Common myeloid progenitor, CD34-positive (primary cell): ENCODE results near the gene RPS29.

Source experiments
- CTCF ChIA-PET: fragments of 350-600 bp; sonication (Branson Sonifier 250); formaldehyde crosslinking; loops from one replicate; lab custom pipeline; 2021; ENCODE audit warnings: antibody characterized with exemption; lab: Charles Lee
- POLR2A ChIA-PET: fragments of 350-600 bp; sonication (Branson Sonifier 250); formaldehyde crosslinking; loops from one replicate; lab custom pipeline; 2021; ENCODE audit warnings: antibody characterized with exemption; lab: Charles Lee
- DNase-seq, 3 donors: peaks; one replicate each; pipeline versions ENCODE4 v3.0.0 to v3.0.0-alpha.2; 2013
- H3K27ac ChIP-seq, 2 experiments: 1 replicate in 1 of 2; 2 replicates in 1 of 2; pipeline ENCODE4 v1.7.0; 2013; ENCODE audit warnings: inconsistent platforms in 2 of 2, low read length in 2 of 2, mild to moderate bottlenecking in 2 of 2, low read depth in 1 of 2, moderate library complexity in 1 of 2; ENCODE audit not compliant: severe bottlenecking in 2 of 2, insufficient read depth in 1 of 2, poor library complexity in 1 of 2
- H3K27me3 ChIP-seq, 5 experiments: replicated peaks in 2 of 5; 1 replicate in 3 of 5; 2 replicates in 2 of 5; pipeline versions ENCODE4 v1.6.1 to v1.7.0; 2013; ENCODE audit warnings: low read length in 4 of 5, mild to moderate bottlenecking in 2 of 5, moderate library complexity in 2 of 5, inconsistent platforms in 1 of 5; ENCODE audit not compliant: insufficient read depth in 5 of 5, control insufficient read depth in 4 of 5
- H3K36me3 ChIP-seq, 4 experiments: 1 replicate in 2 of 4; 2 replicates in 2 of 4; pipeline versions ENCODE4 v1.6.1 to v1.7.0; 2013; ENCODE audit warnings: low read length in 3 of 4, control low read depth in 1 of 4, mild to moderate bottlenecking in 1 of 4; ENCODE audit not compliant: control insufficient read depth in 4 of 4, insufficient read depth in 4 of 4
- H3K4me1 ChIP-seq, 4 experiments: 1 replicate in 3 of 4; 2 replicates in 1 of 4; pipeline versions ENCODE4 v1.6.1 to v1.7.1; 2013; ENCODE audit warnings: low read length in 3 of 4, mild to moderate bottlenecking in 3 of 4, control low read depth in 1 of 4, inconsistent platforms in 1 of 4, moderate library complexity in 1 of 4; ENCODE audit not compliant: control insufficient read depth in 4 of 4, insufficient read depth in 4 of 4; ENCODE audit errors: control extremely low read depth in 1 of 4
- H3K4me3 ChIP-seq, 7 experiments: 1 replicate in 4 of 7; 2 replicates in 3 of 7; pipeline versions ENCODE4 v1.5.1 to v1.7.0; 2013; ENCODE audit warnings: mild to moderate bottlenecking in 7 of 7, low read length in 6 of 7, moderate library complexity in 6 of 7, inconsistent platforms in 2 of 7, low read depth in 2 of 7, control low read depth in 1 of 7; ENCODE audit not compliant: insufficient read depth in 4 of 7, control insufficient read depth in 1 of 7; ENCODE audit errors: extremely low read depth in 1 of 7
- H3K9me3 ChIP-seq, 5 experiments: 1 replicate in 4 of 5; 2 replicates in 1 of 5; pipeline versions ENCODE4 v1.6.1 to v1.7.1; 2013; ENCODE audit warnings: low read length in 4 of 5, mild to moderate bottlenecking in 2 of 5, inconsistent platforms in 1 of 5, low read depth in 1 of 5, moderate library complexity in 1 of 5; ENCODE audit not compliant: control insufficient read depth in 4 of 5, insufficient read depth in 2 of 5; ENCODE audit errors: control extremely low read depth in 1 of 5
- WGBS: methylation state at CpG from one replicate; pipeline ENCODE4 v1.1.5; 2013; ENCODE audit not compliant: insufficient coverage; 5-methylcytosine and 5-hydroxymethylcytosine counted together

RPS29 gene

DNA sequence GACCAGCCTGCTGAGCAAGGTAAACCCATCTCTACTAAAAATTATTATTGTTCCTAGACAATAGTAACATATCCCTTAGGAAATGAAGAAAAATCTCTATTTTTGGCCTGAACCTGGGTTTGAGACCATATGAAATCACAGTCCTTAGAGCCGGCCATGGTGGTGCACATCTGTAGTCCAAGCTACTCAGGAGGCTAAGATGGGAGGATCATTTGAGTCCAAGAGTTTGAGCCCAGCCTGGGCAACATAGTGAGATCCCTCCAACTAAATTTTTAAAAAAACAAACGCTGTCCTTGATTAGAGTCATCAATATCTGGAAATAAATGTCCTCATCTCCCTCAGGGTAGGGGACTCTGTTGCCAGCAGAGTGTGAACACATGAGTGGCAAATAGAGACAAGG, 34.6 kb downstream of the RPS29 start:
- Histone ChIP-seq H3K4me3 (no peak overlapping the region), H3K36me3 (no peaks in the 10 kb centered on the region), H3K9me3 (no peaks in the 10 kb centered on the region), H3K27ac (no peak overlapping the region), H3K27me3 (no peaks in the 10 kb centered on the region), H3K4me1 (peaks cover 0 to 4% (median under 1%) of the 10 kb centered on the region in 4 experiments)
- no peak for DNase-seq
- POLR2A ChIA-PET: no interaction called here
- WGBS: 80% methylated on average over 1 of the region's 2 CpGs
- CTCF ChIA-PET: interaction anchor here (1.2 to 4.0 kb wide), 2 partner anchors 90 to 96 kb away, joined by 3 to 58 read pairs; no protein-coding TSS in a partner anchor

DNA sequence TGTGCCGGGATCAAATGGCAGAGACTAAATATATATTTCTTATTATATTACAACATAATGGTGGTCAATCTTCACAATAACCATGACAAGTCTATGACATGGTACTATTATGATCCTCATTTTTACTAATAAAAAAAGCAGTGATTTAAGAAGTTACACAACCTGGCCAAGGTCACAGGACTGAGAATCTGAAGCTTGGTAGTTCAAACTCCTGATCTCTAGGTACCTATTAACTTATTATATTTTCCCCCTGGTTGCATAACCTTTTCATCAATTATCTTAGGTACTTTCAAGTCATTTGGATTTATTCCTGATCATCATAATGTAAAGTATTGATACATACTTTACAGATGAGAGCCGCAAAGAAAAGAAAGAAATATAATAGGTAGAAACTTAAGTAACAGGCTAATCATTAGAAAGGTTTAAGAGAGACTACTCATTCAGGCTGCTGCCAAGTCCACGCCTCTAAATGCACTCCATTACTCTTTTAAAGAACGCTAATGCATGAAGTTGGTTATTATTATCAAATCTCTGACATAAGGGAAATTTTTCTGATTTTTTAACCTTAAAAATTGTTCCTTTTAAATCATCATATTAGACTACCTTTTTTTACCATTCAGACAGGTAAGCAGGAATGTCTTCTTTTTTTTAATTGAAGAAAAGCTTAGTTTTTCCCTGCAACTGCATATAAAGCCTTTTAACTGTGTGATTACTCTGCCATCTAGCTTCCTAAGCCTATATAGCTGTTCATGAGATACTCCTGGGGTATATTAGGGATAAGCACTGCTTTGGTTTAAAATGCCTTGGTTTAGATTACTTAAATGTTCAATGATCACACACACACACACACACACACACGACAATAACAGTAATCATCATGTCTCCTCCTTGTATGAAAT, 35.6 kb downstream of the RPS29 start:
- Histone ChIP-seq H3K36me3 (no peaks in the 10 kb centered on the region), H3K27me3 (no peaks in the 10 kb centered on the region), H3K27ac (no peak overlapping the region), H3K4me3 (no peak overlapping the region), H3K9me3 (no peaks in the 10 kb centered on the region), H3K4me1 (peaks cover 0 to 4% (median under 1%) of the 10 kb centered on the region in 4 experiments)
- ChIA-PET POLR2A (interaction anchor here (0.6 kb wide), 1 partner anchor 425 kb away, joined by 4 read pairs; no protein-coding TSS in a partner anchor), CTCF (interaction anchor here (0.7 to 4.0 kb wide), 7 partner anchors 12 to 1635 kb away, joined by 3 to 58 read pairs (median 3); no protein-coding TSS in a partner anchor)
- no CpG with 5 or more reads among the region's 5 CpGs for WGBS
- DNase-seq: peak; percentile 22 to 38 (median 31)

DNA sequence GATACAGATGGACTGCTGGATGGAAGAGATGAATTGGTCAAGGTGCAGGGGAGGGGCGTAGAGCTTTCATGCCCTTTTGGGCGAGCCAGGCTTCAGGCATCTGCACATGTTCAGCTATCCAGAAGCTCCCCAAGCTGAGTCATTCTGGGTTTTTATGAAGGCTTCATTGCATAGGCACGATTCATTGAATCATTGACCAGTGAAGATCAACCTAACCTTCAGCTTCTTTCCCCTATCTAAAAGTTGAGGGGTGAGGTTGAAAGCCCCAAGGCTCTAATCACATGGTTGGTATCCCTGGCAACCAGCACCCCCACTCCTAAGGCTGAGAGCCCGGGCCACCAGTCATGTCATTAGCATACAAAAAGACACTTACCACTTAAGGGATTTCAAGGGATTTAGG, 36.3 kb downstream of the RPS29 start:
- DNase-seq: peak in 2 of 3 donors; percentile 9 to 18
- H3K4me3 ChIP-seq: no peak overlapping the region
- no peak overlapping the region for H3K27ac ChIP-seq
- no peaks in the 10 kb centered on the region for H3K9me3 ChIP-seq
- H3K36me3 ChIP-seq: no peaks in the 10 kb centered on the region
- POLR2A ChIA-PET: no interaction called here
- H3K4me1 ChIP-seq: peaks cover 0 to 4% (median under 1%) of the 10 kb centered on the region in 4 experiments
- no peaks in the 10 kb centered on the region for H3K27me3 ChIP-seq
- WGBS: 86% methylated on average over 2 of the region's 4 CpGs
- CTCF ChIA-PET: interaction anchor here (0.6 to 4.0 kb wide), 4 partner anchors 13 to 1633 kb away, joined by 3 to 58 read pairs (median 8); no protein-coding TSS in a partner anchor

DNA sequence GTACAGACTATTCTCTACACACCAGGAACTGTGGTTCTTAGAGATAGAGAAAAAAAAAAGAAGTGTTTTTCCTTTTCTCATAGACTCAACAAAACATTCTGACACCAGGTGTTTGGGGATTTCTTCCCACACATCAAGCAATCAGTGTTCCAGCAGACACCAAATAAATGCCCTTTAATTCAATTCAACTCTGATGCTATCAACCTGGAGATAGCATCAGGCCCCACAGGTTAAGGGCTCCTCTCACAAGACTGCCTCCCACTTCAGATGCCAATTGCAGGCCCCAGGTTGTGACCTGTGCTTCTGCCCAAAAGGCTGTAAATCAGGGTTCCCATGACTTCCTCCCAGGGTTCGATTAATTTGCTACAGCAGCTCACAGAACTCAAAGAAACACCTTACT, 36.7 kb downstream of the RPS29 start:
- Histone ChIP-seq H3K27me3 (no peaks in the 10 kb centered on the region), H3K4me1 (peaks cover 0 to 4% (median under 1%) of the 10 kb centered on the region in 4 experiments), H3K36me3 (no peaks in the 10 kb centered on the region), H3K27ac (no peak overlapping the region), H3K9me3 (no peaks in the 10 kb centered on the region), H3K4me3 (no peak overlapping the region)
- no peak for DNase-seq
- ChIA-PET POLR2A (no interaction called here), CTCF (interaction anchor here (0.6 to 4.0 kb wide), 3 partner anchors 51 to 1632 kb away, joined by 3 to 58 read pairs (median 14); no protein-coding TSS in a partner anchor)
- WGBS: no CpG with 5 or more reads among the region's 1 CpG

DNA sequence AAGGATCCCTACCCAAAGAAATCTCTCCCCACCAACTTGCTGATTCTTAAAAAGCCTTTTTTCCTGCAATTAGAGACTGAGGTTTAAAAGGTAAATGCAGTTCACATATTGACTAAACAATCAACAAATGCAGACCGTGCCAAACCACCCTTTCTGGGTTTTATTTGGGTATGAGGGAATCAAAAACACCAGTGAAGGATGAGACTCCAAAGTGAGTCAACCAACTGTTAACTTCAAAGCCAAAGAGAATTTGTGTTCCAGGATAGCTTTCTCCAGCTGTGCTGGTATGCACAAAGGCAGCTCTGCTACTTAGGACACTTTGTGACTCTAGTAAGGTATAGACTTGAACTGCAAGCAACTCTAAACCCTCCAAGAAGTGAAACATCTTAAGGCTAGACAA, 39.4 kb downstream of the RPS29 start:
- WGBS: 100% methylated on average over 1 of the region's 1 CpG
- Histone ChIP-seq H3K4me1 (peaks cover 0 to 4% (median under 1%) of the 10 kb centered on the region in 4 experiments), H3K9me3 (peaks cover 0 to 3% (median 2%) of the 10 kb centered on the region in 5 experiments), H3K4me3 (no peak overlapping the region), H3K36me3 (no peaks in the 10 kb centered on the region), H3K27me3 (no peaks in the 10 kb centered on the region), H3K27ac (no peak overlapping the region)
- DNase-seq: no peak
- ChIA-PET POLR2A (no interaction called here), CTCF (no interaction called here)

DNA sequence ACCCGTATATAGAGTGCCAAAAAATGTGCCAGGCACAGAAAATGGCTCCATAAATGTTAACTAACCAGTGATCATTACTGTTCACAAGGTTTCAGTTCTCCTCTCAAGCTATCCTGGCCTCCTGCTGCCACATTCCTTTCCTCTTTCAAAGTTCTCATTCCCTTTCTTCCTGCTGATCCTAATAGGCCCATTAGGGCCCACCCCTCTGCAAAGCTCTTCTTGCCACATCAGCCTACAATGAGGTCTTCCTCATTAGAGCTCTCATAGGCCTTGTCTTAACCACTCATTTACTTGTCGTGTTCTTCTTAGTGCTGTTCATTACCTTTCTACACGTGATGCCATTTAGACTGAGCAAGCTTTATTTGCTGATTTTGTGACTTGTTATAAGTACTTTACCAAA, 40.5 kb downstream of the RPS29 start:
- ChIA-PET POLR2A (no interaction called here), CTCF (no interaction called here)
- Histone ChIP-seq H3K4me3 (no peak overlapping the region), H3K27ac (no peak overlapping the region), H3K27me3 (no peaks in the 10 kb centered on the region), H3K36me3 (no peaks in the 10 kb centered on the region), H3K4me1 (peaks cover 0 to 4% (median under 1%) of the 10 kb centered on the region in 4 experiments), H3K9me3 (peaks cover 0 to 13% (median 7%) of the 10 kb centered on the region in 5 experiments)
- 100% methylated on average over 1 of the region's 3 CpGs for WGBS
- DNase-seq: no peak

DNA sequence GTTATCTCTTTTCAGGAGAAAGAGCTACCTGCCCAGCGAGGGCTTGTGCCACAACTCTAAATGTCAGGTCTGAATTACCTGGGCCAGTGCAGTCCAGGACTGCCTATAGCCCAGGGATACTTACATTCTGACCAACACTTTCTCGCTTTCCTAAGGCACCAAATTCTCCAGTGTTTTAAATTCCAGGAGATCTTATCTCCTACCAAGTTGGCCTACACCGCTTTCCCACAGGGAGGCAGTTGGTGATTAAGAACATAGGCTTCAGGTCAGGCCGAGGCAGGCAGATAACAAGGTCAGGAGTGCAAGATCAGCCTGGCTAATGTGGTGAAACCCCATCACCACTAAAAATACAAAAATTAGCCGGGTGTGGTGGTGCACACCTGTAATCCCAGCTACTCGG, 41.1 kb downstream of the RPS29 start:
- H3K36me3 ChIP-seq: no peaks in the 10 kb centered on the region
- H3K4me1 ChIP-seq: peaks cover 0 to 4% (median under 1%) of the 10 kb centered on the region in 4 experiments
- peaks cover 0 to 15% (median 8%) of the 10 kb centered on the region in 5 experiments for H3K9me3 ChIP-seq
- no peaks in the 10 kb centered on the region for H3K27me3 ChIP-seq
- WGBS: 100% methylated on average over 4 of the region's 6 CpGs
- CTCF ChIA-PET: no interaction called here
- DNase-seq: no peak
- H3K4me3 ChIP-seq: no peak overlapping the region
- POLR2A ChIA-PET: no interaction called here
- H3K27ac ChIP-seq: no peak overlapping the region
